ENCODE results near the gene TBC1D14. TPM values are rescaled to one million over a fixed set of nuclear protein-coding genes. Genes with fewer than 3 reads are reported as not detected.

The TBC1D14 gene
- polyA plus RNA-seq, 1 of the 3 experiments (the other 2 are of a cell fraction): 39.5 TPM

DNA sequence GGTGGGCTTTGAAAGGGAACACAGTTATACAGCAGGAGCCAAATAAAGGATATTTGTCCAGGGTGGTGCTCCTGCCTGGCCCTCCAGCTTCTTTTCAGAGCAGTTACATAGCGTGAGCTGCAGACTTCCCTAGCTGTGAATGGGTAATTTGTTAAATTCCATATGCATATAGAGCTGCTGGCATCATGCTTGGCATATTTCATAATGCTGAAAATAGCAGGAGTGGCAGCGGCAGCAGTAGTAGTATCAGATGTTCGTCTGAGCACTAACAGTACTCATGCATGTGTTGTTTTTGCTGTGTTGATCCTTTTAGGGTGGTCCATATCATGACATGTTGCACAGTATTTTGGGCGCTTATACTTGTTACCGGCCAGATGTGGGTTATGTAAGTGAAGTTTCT, 99.9 kb downstream of the TBC1D14 start (continued):
- TF ChIP-seq FOXJ3 (CRISPR knock-in tag; IDR thresholded peaks at IDR 0.05) (no peak), GABPA (IDR thresholded peaks at IDR 0.05; ENCODE audit: low read depth) (no peak), RXRA (IDR thresholded peaks at IDR 0.05; ENCODE audit: borderline replicate concordance, low read depth) (no peak)
- TF ChIP-seq, protein P1, sequence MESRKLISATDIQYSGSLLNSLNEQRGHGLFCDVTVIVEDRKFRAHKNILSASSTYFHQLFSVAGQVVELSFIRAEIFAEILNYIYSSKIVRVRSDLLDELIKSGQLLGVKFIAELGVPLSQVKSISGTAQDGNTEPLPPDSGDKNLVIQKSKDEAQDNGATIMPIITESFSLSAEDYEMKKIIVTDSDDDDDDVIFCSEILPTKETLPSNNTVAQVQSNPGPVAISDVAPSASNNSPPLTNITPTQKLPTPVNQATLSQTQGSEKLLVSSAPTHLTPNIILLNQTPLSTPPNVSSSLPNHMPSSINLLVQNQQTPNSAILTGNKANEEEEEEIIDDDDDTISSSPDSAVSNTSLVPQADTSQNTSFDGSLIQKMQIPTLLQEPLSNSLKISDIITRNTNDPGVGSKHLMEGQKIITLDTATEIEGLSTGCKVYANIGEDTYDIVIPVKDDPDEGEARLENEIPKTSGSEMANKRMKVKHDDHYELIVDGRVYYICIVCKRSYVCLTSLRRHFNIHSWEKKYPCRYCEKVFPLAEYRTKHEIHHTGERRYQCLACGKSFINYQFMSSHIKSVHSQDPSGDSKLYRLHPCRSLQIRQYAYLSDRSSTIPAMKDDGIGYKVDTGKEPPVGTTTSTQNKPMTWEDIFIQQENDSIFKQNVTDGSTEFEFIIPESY (IDR thresholded peaks at IDR 0.05; ENCODE audit: borderline replicate concordance, low read depth): no peak
- TF ChIP-seq, protein P2, sequence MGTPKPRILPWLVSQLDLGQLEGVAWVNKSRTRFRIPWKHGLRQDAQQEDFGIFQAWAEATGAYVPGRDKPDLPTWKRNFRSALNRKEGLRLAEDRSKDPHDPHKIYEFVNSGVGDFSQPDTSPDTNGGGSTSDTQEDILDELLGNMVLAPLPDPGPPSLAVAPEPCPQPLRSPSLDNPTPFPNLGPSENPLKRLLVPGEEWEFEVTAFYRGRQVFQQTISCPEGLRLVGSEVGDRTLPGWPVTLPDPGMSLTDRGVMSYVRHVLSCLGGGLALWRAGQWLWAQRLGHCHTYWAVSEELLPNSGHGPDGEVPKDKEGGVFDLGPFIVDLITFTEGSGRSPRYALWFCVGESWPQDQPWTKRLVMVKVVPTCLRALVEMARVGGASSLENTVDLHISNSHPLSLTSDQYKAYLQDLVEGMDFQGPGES (IDR thresholded peaks at IDR 0.05; ENCODE audit: low read depth, low read length): no peak

DNA sequence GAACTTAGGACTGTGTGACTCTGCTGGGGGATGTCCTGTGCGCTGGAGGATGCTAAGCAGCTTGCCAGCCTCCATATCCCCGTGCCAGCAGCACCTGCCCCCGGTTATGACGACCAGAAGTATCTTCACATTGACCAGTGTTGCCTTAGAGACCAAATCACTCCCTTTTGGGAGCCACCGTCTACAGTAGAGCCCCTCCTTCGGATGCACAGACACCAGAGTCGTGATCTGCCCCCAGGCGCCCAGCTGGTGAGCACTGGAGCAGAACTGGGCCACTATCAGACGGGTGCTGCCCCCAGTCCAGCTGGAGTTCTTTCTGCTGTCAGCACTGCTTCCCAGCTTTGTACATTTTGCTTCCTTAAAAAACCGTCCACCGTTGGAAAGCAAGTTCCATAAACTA, 103.5 kb downstream of the TBC1D14 start:
- no peak overlapping the region for H3K4me2 ChIP-seq
- H3K4me1 ChIP-seq (ENCODE audit: control insufficient read depth in 1 of 2, insufficient read depth in 2 of 2, low read depth in 1 of 2, low read length in 1 of 2): peaks cover 0 to 5% of the 10 kb centered on the region in 2 experiments; a peak in 1 of 4 replicates
- no peak overlapping the region for H3K9ac ChIP-seq
- 85% methylated on average over 11 of the region's 11 CpGs for WGBS (ENCODE audit: low lambda C conversion rate)
- no peak overlapping the region for H2AFZ ChIP-seq (ENCODE audit: low read depth)
- no peaks in the 10 kb centered on the region for H3K9me2 ChIP-seq
- H3K27me3 ChIP-seq (ENCODE audit: insufficient read depth): no peaks in the 10 kb centered on the region
- H4K20me1 ChIP-seq (ENCODE audit: insufficient read depth): no peaks in the 10 kb centered on the region
- POLR2A ChIA-PET: interaction anchor here (0.7 kb wide), 1 partner anchor 104 kb away, joined by 3 read pairs; the partner anchor contains the start of gene TBC1D14
- DNase-seq: peak; percentile 67
- CTCF ChIA-PET: interaction anchor here (1.0 to 1.8 kb wide), 6 partner anchors 9 to 140 kb away, joined by 3 to 5 read pairs (median 4); no protein-coding TSS in a partner anchor
- H3K27ac ChIP-seq (ENCODE audit: low read depth in 2 of 2, low read length in 1 of 2): no peak overlapping the region
- no peaks in the 10 kb centered on the region for H3F3A ChIP-seq (replicated peaks; ENCODE audit: insufficient read depth)
- no peaks in the 10 kb centered on the region for H3K9me3 ChIP-seq
- H3K36me3 ChIP-seq (replicated peaks in 1 of 2; ENCODE audit: control insufficient read depth in 1 of 2, insufficient read depth in 2 of 2, low read length in 1 of 2): peaks cover 46 to 67% of the 10 kb centered on the region in 2 experiments
- no peaks in the 10 kb centered on the region for H3K79me2 ChIP-seq (ENCODE audit: insufficient read depth)
- H3K4me3 ChIP-seq (ENCODE audit: low read depth in 2 of 2, low read length in 1 of 2): no peak overlapping the region
- no peak for TF ChIP-seq RXRA (IDR thresholded peaks at IDR 0.05; ENCODE audit: borderline replicate concordance, low read depth)
- TF ChIP-seq FOXM1 (IDR thresholded peaks at IDR 0.05; ENCODE audit: low read depth): no peak
- TF ChIP-seq POLR2AphosphoS5 (IDR thresholded peaks at IDR 0.05; ENCODE audit: low read depth, low read length): no peak
- no peak for TF ChIP-seq GATA2 (CRISPR knock-in tag; IDR thresholded peaks at IDR 0.05)
- no peak for TF ChIP-seq YY1 (IDR thresholded peaks at IDR 0.05; ENCODE audit: low read depth)
- TF ChIP-seq TCF12 (IDR thresholded peaks at IDR 0.05): no peak
- no peak for TF ChIP-seq SIN3A (IDR thresholded peaks at IDR 0.05; ENCODE audit: borderline replicate concordance, low read depth, low read length)
- TF ChIP-seq, protein P2 (IDR thresholded peaks at IDR 0.05; ENCODE audit: low read depth, low read length): no peak
- TF ChIP-seq, protein P3, sequence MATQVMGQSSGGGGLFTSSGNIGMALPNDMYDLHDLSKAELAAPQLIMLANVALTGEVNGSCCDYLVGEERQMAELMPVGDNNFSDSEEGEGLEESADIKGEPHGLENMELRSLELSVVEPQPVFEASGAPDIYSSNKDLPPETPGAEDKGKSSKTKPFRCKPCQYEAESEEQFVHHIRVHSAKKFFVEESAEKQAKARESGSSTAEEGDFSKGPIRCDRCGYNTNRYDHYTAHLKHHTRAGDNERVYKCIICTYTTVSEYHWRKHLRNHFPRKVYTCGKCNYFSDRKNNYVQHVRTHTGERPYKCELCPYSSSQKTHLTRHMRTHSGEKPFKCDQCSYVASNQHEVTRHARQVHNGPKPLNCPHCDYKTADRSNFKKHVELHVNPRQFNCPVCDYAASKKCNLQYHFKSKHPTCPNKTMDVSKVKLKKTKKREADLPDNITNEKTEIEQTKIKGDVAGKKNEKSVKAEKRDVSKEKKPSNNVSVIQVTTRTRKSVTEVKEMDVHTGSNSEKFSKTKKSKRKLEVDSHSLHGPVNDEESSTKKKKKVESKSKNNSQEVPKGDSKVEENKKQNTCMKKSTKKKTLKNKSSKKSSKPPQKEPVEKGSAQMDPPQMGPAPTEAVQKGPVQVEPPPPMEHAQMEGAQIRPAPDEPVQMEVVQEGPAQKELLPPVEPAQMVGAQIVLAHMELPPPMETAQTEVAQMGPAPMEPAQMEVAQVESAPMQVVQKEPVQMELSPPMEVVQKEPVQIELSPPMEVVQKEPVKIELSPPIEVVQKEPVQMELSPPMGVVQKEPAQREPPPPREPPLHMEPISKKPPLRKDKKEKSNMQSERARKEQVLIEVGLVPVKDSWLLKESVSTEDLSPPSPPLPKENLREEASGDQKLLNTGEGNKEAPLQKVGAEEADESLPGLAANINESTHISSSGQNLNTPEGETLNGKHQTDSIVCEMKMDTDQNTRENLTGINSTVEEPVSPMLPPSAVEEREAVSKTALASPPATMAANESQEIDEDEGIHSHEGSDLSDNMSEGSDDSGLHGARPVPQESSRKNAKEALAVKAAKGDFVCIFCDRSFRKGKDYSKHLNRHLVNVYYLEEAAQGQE (IDR thresholded peaks at IDR 0.05; ENCODE audit: low read depth, low read length): no peak
- TF ChIP-seq, protein P4, sequence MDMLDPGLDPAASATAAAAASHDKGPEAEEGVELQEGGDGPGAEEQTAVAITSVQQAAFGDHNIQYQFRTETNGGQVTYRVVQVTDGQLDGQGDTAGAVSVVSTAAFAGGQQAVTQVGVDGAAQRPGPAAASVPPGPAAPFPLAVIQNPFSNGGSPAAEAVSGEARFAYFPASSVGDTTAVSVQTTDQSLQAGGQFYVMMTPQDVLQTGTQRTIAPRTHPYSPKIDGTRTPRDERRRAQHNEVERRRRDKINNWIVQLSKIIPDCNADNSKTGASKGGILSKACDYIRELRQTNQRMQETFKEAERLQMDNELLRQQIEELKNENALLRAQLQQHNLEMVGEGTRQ (IDR thresholded peaks at IDR 0.05; ENCODE audit: borderline replicate concordance, low read depth, low read length): no peak
- no peak for TF ChIP-seq MXI1 (IDR thresholded peaks at IDR 0.05; ENCODE audit: low read depth, low read length)
- TF ChIP-seq, protein P5, sequence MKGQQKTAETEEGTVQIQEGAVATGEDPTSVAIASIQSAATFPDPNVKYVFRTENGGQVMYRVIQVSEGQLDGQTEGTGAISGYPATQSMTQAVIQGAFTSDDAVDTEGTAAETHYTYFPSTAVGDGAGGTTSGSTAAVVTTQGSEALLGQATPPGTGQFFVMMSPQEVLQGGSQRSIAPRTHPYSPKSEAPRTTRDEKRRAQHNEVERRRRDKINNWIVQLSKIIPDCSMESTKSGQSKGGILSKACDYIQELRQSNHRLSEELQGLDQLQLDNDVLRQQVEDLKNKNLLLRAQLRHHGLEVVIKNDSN (IDR thresholded peaks at IDR 0.05; ENCODE audit: borderline replicate concordance, low read depth): no peak
- no peak for TF ChIP-seq EP300 (IDR thresholded peaks at IDR 0.05; ENCODE audit: borderline replicate concordance in 1 of 2, low read depth in 1 of 2, low read length in 1 of 2)
- no peak for TF ChIP-seq NFIC (IDR thresholded peaks at IDR 0.05; ENCODE audit: borderline replicate concordance)
- TF ChIP-seq, protein P6, sequence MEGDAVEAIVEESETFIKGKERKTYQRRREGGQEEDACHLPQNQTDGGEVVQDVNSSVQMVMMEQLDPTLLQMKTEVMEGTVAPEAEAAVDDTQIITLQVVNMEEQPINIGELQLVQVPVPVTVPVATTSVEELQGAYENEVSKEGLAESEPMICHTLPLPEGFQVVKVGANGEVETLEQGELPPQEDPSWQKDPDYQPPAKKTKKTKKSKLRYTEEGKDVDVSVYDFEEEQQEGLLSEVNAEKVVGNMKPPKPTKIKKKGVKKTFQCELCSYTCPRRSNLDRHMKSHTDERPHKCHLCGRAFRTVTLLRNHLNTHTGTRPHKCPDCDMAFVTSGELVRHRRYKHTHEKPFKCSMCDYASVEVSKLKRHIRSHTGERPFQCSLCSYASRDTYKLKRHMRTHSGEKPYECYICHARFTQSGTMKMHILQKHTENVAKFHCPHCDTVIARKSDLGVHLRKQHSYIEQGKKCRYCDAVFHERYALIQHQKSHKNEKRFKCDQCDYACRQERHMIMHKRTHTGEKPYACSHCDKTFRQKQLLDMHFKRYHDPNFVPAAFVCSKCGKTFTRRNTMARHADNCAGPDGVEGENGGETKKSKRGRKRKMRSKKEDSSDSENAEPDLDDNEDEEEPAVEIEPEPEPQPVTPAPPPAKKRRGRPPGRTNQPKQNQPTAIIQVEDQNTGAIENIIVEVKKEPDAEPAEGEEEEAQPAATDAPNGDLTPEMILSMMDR (IDR thresholded peaks at IDR 0.05): no peak
- TF ChIP-seq SMC3 (IDR thresholded peaks at IDR 0.05; ENCODE audit: low read depth, low read length): no peak
